ENCODE data around the gene PCMTD2. TPM values are rescaled to one million over a fixed set of nuclear protein-coding genes. Genes with fewer than 3 reads are reported as not detected.
"Not testable (repeated sequence)": the region's sequence is repeated elsewhere in the genome, so short reads cannot be mapped to it uniquely, and the experiment has no call there.

Gene PCMTD2
- total RNA-seq, 1 donor from 2014 or later = 45.2 TPM

GRCh38 chr20:64232794-64233193 lies 22.8 kb upstream of the PCMTD2 start:
- TF ChIP-seq POLR2A (IDR thresholded peaks at IDR 0.05) (no peak), POLR2AphosphoS5 (IDR thresholded peaks at IDR 0.05; ENCODE audit: insufficient read depth in 1 of 2, low read depth in 1 of 2) (no peak), CTCF (IDR thresholded peaks at IDR 0.05) (no peak)
- Histone ChIP-seq H3K9me3 (no peaks in the 10 kb centered on the region), H3K4me1 (no peaks in the 10 kb centered on the region), H3K27ac (no peak overlapping the region), H3K4me3 (no peak overlapping the region), H3K36me3 (no peaks in the 10 kb centered on the region), H3K27me3 (no peaks in the 10 kb centered on the region)
- no peak for DNase-seq (ENCODE audit: extremely low spot score in 2 of 2)
- intact Hi-C loops (cut with DNase I) = no loop called here

GRCh38 chr20:64233725-64234124 lies 21.8 kb upstream of the PCMTD2 start:
- intact Hi-C loops (cut with DNase I) = no loop called here
- H3K4me3 ChIP-seq = no peak overlapping the region
- no peaks in the 10 kb centered on the region for H3K4me1 ChIP-seq
- no peaks in the 10 kb centered on the region for H3K27me3 ChIP-seq
- no peak for DNase-seq (ENCODE audit: extremely low spot score in 2 of 2)
- TF ChIP-seq CTCF (IDR thresholded peaks at IDR 0.05) = no peak
- TF ChIP-seq POLR2A (IDR thresholded peaks at IDR 0.05) = no peak
- TF ChIP-seq POLR2AphosphoS5 (IDR thresholded peaks at IDR 0.05; ENCODE audit: insufficient read depth in 1 of 2, low read depth in 1 of 2) = no peak
- H3K36me3 ChIP-seq = no peaks in the 10 kb centered on the region
- no peak overlapping the region for H3K27ac ChIP-seq
- no peaks in the 10 kb centered on the region for H3K9me3 ChIP-seq

- H3K27me3 ChIP-seq = no peaks in the 10 kb centered on the region
- intact Hi-C loops (cut with DNase I) = no loop called here
- TF ChIP-seq POLR2A (IDR thresholded peaks at IDR 0.05) = no peak
- TF ChIP-seq CTCF (IDR thresholded peaks at IDR 0.05) = no peak
- no peak for TF ChIP-seq POLR2AphosphoS5 (IDR thresholded peaks at IDR 0.05; ENCODE audit: insufficient read depth in 1 of 2, low read depth in 1 of 2)
- H3K4me1 ChIP-seq = no peaks in the 10 kb centered on the region
- H3K4me3 ChIP-seq = no peak overlapping the region
- no peaks in the 10 kb centered on the region for H3K9me3 ChIP-seq
- DNase-seq (ENCODE audit: extremely low spot score in 2 of 2) = no peak
- no peak overlapping the region for H3K27ac ChIP-seq
- H3K36me3 ChIP-seq = no peaks in the 10 kb centered on the region
These were observed 21.2 kb upstream of the PCMTD2 start for GRCh38 chr20:64234291-64234791.

GRCh38 chr20:64234921-64235565 lies 20.5 kb upstream of the PCMTD2 start:
- intact Hi-C loops (cut with DNase I); H3K27me3 ChIP-seq; H3K4me1 ChIP-seq; H3K4me3 ChIP-seq; DNase-seq (ENCODE audit: extremely low spot score in 2 of 2); H3K36me3 ChIP-seq; H3K9me3 ChIP-seq; H3K27ac ChIP-seq: not testable (repeated sequence)

GRCh38 chr20:64236137-64237088 lies 19.1 kb upstream of the PCMTD2 start:
- Histone ChIP-seq H3K9me3 (no peaks in the 10 kb centered on the region), H3K27ac (no peak overlapping the region), H3K27me3 (no peaks in the 10 kb centered on the region), H3K36me3 (no peaks in the 10 kb centered on the region), H3K4me3 (no peak overlapping the region), H3K4me1 (no peaks in the 10 kb centered on the region)
- intact Hi-C loops (cut with DNase I) = no loop called here
- no peak for DNase-seq (ENCODE audit: extremely low spot score in 2 of 2)
- no peak for TF ChIP-seq POLR2A (IDR thresholded peaks at IDR 0.05)
- no peak for TF ChIP-seq POLR2AphosphoS5 (IDR thresholded peaks at IDR 0.05; ENCODE audit: insufficient read depth in 1 of 2, low read depth in 1 of 2)
- TF ChIP-seq CTCF (IDR thresholded peaks at IDR 0.05) = no peak
